Colonic mucosa (tissue), 4 donors: ENCODE measurements around the gene DCHS1. TPM values are rescaled to one million over a fixed set of nuclear protein-coding genes. Genes with fewer than 3 reads are reported as not detected.
"Not testable (repeated sequence)": the region's sequence is repeated elsewhere in the genome, so short reads cannot be mapped to it uniquely, and the experiment has no call there.

ENCODE experiments used
- DNase-seq: peaks from one replicate; pipeline ENCODE4 v3.0.0-alpha.2; 2020
- H3K27ac ChIP-seq: fragments of 200-600 bp; one replicate; pipeline ENCODE4 v1.8.0; 2021
- H3K27me3 ChIP-seq: fragments of 200-600 bp; one replicate; pipeline ENCODE4 v1.8.0; 2021
- H3K36me3 ChIP-seq: fragments of 200-600 bp; one replicate; pipeline ENCODE4 v1.8.0; 2021
- H3K4me1 ChIP-seq: fragments of 200-600 bp; one replicate; pipeline ENCODE4 v1.8.0; 2021; ENCODE audit warnings: mild to moderate bottlenecking
- H3K4me3 ChIP-seq: fragments of 200-600 bp; one replicate; pipeline ENCODE4 v1.8.0; 2021
- H3K9ac ChIP-seq, 2 donors: one replicate each; pipeline ENCODE4 v1.7.0; 2013; ENCODE audit warnings: control low read depth in 2 of 2, low read depth in 2 of 2, low read length in 2 of 2
- H3K9me3 ChIP-seq: fragments of 200-600 bp; one replicate; pipeline ENCODE4 v1.8.0; 2021
- CTCF ChIP-seq: fragments of 200-600 bp; IDR thresholded peaks from one replicate; pipeline ENCODE4 v1.8.0; 2022; ENCODE audit warnings: antibody characterized with exemption, mild to moderate bottlenecking
- intact Hi-C: fragments of 100-400 bp; cut with DNase I; formaldehyde crosslinking; loops from one replicate; pipeline ENCODE4 v1.14.1; 2022
- total RNA-seq, 2 donors: library from RNA; stranded (reverse); fragmentation: NEBNext Ultra II Directional in 1 of 2; extraction: Animal tissue kit (Norgen Biotek cat#: 25700) in 1 of 2; gene quantifications; one replicate each; pipeline ENCODE4 v1.2.1, GENCODE V29; 2021
- donor health status: healthy.
- donor health status: DM: no; HTN: no; CAD: no.
- donor health status: DM: no; HTN: no; CAD: no.

The DCHS1 gene
- total RNA-seq = 1 to 10 TPM; 4.7 to 8.3 TPM

DNA sequence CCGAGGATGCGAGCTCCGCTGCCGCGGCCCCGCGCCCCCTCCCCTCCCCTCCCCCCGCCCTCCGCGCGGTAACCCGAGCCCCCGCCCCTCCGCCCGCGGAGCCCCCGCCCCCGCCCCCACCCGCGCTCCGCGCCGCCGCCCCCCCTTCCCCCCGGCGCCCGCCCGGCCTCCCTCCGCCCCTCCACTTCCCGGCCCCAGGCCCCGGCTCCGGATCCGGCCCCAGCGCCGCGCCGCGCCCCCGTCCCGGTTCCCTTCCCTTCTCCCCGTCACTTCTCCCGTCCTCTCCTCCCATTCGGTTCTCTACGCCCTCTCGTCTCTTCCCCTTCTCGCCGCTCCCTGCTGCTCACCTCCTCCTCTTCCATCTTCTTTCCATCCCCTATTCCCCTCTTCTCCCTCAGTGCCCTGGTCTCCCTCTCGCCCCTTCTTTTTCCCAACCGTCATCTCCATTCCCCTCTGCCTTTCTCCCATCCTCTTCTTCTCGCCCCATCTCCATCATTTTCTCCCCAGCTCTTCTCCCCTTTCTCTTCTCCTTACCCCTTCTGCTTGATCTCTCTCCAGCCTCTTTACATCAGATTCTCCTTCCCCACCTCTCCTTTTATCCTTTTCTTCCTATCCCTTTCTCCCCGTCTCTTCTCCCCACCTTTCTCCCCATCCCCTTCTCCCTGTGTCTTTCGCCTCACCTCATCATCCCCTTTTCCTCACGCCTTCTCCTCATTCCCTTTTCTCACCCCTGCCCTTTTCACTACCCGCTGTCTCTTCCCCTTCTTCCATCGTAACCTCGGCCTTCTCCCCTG, at the start of gene DCHS1:
DCHS1 (minus strand) TSS at position 20 of the 794 bp plus-strand sequence. CDS start 14,196 bp downstream, outside the sequence.
- no peak for DNase-seq

GRCh38 chr11:6703247-6704063, 47.8 kb upstream of the DCHS1 start:
- TF ChIP-seq CTCF = peak; percentile 40
- Histone ChIP-seq H3K36me3 (no peaks in the 10 kb centered on the region), H3K9ac (no peak overlapping the region), H3K4me1 (no peaks in the 10 kb centered on the region), H3K4me3 (no peak overlapping the region), H3K27ac (no peak overlapping the region), H3K9me3 (no peaks in the 10 kb centered on the region), H3K27me3 (no peaks in the 10 kb centered on the region)
- intact Hi-C loops = no loop called here
- DNase-seq = peak; percentile 61

More for the DNA sequence above, at the start of gene DCHS1:
- Histone ChIP-seq H3K9me3 (no peaks in the 10 kb centered on the region), H3K9ac (peak within 1 kb of the TSS; percentile 32 to 37), H3K4me1 (no peaks in the 10 kb centered on the region), H3K27me3 (peaks cover 3% of the 10 kb centered on the region), H3K36me3 (no peaks in the 10 kb centered on the region), H3K4me3 (peak within 1 kb of the TSS; percentile 24), H3K27ac (peak within 1 kb of the TSS; percentile 53)
- TF ChIP-seq CTCF = no peak
- intact Hi-C loops = no loop called here

GRCh38 chr11:6701955-6702354, 46.3 kb upstream of the DCHS1 start:
- H3K27ac ChIP-seq, H3K9me3 ChIP-seq, intact Hi-C loops, H3K36me3 ChIP-seq, H3K9ac ChIP-seq, H3K4me3 ChIP-seq, H3K4me1 ChIP-seq, H3K27me3 ChIP-seq, DNase-seq: not testable (repeated sequence)

- Histone ChIP-seq H3K27ac (peak overlapping the region; percentile 22), H3K4me3 (no peak overlapping the region), H3K9me3 (no peaks in the 10 kb centered on the region), H3K36me3 (no peaks in the 10 kb centered on the region), H3K4me1 (no peaks in the 10 kb centered on the region), H3K27me3 (no peaks in the 10 kb centered on the region), H3K9ac (no peak overlapping the region)
- no peak for TF ChIP-seq CTCF
- intact Hi-C loops = no loop called here
- no peak for DNase-seq
These were observed 39.8 kb upstream of the DCHS1 start for GRCh38 chr11:6695377-6695776.

DNA sequence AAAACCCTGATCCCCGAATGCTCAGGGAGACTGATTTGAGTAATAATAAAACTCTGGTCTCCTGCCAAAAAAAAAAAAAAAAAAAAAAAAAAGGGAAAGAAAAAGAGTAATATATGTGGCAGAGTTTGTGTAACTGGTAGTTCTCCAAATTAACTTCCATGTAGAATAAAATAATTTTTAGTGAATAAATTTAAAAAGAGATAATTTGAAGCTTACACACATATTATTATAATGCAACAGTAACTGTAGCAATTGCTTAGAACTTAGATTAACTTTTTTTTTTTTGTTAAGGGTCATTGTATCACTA, 38.6 kb upstream of the DCHS1 start:
- H3K9me3 ChIP-seq = no peaks in the 10 kb centered on the region
- no peaks in the 10 kb centered on the region for H3K4me1 ChIP-seq
- no peak overlapping the region for H3K4me3 ChIP-seq
- intact Hi-C loops = no loop called here
- H3K27ac ChIP-seq = no peak overlapping the region
- no peaks in the 10 kb centered on the region for H3K36me3 ChIP-seq
- no peak for DNase-seq
- no peak for TF ChIP-seq CTCF
- H3K27me3 ChIP-seq = no peaks in the 10 kb centered on the region
- H3K9ac ChIP-seq = no peak overlapping the region
